HG03097 (cell line): Measurements from ENCODE around the gene TLL1.

Experiments
- ATAC-seq: cut with Tn5 transposase; IDR thresholded peaks from one replicate; pipeline ENCODE4 v1.9.1; 2021; ENCODE audit not compliant: unreplicated experiment, low FRiP score

Gene TLL1

DNA sequence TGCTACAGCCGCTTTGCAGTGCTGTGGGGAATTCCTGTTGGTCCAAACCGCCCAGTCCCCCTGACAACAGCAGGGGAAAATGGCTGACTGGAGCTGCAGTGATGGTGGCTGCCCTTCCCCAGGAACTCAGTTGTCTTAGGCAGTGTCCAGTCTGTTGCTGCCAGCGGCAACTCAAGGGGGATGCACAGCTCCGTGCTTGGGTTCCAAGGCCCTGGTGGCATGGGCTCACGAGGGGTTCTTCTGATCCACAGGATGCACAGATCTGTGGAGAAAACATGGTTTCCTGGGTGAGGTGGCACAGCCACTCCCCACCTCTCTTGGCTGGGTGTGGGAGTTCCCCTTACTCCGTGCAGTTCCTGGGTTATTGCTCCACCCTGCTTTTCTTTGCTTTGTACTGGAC, 261.2 kb downstream of the TLL1 start:
- no peak for ATAC-seq

GRCh38 chr4:166140951-166141350, 267.9 kb downstream of the TLL1 start:
- ATAC-seq, result no peak

GRCh38 chr4:166143227-166143626, 270.2 kb downstream of the TLL1 start:
- no peak for ATAC-seq

GRCh38 chr4:166144607-166145006, 271.6 kb downstream of the TLL1 start:
- no peak for ATAC-seq

DNA sequence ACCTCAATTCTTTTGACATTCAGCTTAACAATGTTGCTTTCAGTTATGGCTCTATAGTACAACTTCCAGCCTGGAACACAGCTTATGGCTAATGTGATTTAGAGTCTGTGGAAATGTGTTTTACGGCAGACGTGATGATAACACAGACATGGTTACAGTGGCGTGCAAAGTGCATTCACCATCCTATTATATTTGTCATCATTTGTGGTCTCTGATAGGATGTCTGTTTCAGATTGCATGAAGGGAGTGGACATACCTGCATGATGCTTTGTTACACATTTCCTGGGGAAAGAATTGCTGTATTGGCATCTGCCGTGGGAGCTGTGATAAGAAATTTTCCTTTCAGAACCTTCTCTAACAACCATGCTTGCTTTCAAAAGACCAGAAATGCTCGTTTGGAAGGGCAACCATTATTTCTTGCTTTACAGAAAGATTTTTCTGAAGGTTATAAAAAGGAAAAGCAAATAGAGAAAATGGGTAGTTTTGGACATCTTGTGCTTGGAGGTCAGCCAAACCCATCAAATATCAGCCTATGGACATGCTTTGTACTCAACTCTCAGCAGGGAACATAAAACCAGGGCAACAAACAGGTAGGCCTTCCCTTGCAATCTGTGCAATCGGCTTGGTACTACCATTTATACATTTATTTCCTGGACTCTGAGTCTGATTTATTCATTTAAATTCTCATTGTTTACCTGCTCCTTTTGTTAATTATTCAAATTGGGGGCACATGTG, 273.9 kb downstream of the TLL1 start:
- ATAC-seq, result no peak
